HG03097 (cell line): ENCODE results near the gene SSBP3.

Experiments used
- ATAC-seq: cut with Tn5 transposase; IDR thresholded peaks from one replicate; pipeline ENCODE4 v1.9.1; 2021; ENCODE audit not compliant: unreplicated experiment, low FRiP score

Gene SSBP3

DNA sequence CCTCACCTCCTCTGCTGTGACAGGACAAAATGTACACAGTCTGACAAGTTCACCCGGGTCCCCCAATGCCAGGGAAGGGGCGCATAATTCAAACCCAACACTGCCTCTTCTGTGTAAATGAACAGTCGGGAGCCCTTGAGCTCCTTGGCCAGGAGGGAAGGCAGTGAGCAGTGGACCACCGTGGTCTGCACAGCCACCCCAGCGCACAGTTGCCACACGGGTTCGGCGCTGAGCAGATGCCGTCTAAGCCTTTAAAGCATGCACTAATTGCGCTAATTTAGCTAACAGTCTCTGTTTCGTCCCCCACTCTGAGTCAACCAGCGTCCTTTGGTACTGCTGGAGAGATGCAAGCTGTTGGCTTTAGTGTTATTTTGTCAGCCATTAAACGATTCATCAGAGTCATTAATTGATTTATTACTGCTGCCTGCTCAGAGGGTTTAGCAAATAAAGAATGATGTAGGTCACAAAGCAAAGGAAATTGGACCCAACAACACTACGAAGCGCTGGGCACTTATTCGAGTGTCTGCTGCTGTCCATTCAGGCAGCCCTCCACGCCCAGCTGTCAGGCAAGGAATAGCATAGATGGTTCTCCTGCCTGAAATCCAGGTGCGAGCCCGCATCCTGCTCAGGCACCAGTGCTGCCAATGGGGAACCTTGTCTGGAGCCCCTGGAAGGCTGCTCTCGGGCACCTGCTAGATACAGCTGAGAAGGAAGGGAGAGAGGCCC lies 114.8 kb downstream of the SSBP3 start:
- no peak for ATAC-seq

DNA sequence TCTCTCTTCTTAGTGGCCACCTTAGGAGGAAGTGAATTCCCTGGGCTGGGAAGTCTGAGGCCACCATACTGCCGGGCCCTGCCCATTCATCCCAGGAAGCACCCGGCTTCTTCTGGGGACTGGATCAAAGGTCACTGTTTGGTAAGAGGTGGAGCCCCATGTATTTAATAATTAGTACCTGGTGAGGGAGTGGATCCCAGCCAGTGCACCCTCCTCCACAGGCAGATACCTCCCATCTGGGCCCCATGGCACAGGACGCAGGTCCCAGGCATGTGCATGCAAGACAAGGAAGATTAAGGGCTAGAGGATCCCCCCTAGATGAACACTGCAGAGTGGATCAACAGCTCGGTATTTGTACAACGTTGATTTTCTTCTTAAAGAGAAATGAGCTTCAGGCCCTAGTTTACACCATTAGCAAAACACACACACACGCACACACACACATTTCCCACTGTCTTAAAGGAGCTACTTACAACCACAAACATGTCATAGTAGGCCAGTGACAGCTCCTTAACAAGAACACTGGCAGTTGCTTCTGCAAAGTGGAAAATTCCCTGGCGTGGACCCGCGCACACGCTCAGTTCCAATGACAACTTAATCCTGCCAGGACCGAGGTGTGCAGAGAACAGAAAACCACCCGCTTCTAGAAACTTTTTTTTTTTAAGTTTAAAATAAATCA lies 115.5 kb downstream of the SSBP3 start:
- no peak for ATAC-seq

DNA sequence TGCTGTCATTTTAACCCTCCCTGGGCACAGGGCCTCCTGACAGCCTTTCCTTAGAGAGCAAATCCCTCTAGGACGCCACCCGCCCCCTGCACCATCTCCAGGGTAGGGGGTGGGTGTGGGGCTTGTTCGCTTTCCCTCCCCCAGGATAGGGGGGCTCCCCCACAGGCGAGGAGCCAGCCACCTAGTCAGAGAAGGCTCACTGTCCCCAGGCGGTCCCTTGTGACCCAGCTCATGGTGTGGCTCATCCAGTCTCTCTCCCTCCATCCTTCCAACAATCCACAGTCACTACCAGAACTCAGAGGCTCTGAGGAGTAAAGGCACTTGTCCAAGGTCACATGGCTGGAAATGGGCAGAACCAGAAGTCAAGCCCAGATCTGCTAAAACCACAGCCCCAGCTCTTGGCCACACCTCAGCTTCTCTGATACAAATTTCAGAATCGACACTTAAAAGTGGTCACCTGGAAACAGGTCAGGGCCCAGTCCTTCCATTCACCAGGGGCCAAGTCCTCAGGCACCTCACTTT lies 116.4 kb downstream of the SSBP3 start:
- no peak for ATAC-seq

DNA sequence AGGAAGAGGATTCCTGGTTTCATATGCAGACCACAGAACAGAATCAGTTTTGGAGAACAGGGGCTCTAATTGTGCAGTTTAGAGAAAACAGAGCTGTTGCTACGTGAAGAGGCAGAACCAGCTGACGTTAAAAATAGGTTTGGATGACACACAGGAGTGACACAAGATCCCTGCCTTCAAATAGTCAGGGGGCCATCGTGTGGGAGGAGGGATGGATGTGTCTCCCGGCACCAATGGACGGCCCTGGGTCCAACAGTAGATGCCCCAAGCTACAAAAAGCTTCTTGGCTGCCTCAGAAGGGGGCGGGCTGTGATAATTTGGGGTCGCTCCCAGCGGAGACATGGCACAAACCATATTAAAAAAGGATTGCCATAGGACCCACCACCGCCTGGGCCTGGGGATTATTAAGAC lies 118.4 kb downstream of the SSBP3 start:
- ATAC-seq = no peak

DNA sequence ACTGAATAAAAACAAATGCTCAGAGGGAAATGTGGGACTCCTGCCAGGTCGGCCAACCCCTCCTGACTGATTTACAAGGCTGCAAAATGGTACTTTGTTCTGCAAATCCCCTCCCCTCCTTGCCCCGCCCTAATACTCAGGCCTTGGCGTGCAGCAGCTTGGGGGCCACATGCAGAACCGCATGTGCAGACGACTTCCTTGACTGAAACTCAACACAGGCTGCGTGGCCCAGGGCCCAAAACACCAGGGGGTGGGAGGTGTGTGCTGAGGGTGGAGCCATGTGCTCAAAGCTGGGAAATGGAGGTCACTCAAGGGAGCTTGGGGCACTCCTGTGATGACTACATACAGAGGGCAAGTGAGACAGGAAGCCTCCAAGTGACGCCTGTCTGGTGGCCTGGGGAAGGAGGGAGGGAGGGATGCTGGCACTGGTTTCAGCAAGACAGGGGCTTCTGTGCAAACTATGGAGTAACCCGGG lies 119.0 kb downstream of the SSBP3 start:
- ATAC-seq = no peak

DNA sequence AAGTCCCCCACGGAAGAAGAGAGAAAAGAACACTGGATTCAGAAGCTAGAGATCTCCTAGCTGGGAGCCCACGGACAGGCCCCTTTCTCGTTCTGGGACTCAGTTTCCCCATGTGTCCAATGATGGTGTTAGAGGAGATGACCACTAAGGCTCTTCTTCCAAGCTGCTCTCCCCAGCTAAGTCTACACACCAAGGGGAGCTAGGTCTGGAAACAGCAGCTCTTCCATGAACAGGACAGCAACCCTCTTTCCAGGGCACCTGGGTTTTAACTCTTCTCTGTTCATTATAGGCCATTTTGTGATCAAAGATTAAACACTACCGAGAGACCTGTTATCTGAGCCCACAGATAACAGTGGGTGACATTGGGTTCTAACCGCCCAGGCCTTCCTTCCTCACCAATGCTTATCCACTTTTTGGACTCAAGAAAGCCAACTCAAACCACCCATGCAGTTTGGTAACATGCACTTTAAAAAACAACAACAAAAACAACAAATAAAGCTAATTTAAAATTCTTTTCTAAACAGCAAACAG lies 120.3 kb downstream of the SSBP3 start:
- ATAC-seq = no peak

DNA sequence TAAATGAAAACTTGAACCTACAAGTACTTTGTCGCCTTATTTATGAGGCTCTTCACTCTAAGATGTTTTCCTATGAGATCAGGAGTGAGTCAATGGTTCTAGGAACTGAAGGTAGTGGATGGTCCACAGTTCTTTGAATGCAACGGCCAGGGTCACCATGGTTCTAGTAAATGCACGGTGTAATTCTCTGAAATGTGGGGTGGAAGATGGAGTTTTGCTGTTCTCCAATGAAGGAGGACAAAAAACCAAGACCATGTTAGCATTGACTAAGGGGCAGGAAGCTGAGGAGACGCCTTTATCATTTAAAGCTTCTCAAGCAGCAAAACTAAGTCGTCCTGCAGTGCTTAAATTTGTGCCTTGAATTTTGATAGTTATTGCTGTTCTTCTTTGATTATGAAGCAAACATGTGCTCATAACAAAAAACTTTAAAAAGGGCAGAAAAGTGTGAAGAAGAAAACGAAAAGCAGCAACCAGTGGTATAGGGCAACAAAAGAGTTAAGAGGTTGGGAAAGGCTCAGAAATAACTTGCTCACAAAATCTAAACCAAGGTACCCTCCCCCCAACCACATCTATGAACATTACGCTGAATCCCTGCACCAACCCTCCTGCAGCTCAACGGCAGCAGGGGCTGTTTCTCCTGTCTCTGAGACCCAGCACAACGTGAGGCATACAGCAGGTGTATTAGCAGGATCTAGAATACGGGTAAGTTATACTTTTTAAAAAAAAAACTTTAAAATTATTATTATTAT lies 121.2 kb downstream of the SSBP3 start:
- ATAC-seq = no peak

DNA sequence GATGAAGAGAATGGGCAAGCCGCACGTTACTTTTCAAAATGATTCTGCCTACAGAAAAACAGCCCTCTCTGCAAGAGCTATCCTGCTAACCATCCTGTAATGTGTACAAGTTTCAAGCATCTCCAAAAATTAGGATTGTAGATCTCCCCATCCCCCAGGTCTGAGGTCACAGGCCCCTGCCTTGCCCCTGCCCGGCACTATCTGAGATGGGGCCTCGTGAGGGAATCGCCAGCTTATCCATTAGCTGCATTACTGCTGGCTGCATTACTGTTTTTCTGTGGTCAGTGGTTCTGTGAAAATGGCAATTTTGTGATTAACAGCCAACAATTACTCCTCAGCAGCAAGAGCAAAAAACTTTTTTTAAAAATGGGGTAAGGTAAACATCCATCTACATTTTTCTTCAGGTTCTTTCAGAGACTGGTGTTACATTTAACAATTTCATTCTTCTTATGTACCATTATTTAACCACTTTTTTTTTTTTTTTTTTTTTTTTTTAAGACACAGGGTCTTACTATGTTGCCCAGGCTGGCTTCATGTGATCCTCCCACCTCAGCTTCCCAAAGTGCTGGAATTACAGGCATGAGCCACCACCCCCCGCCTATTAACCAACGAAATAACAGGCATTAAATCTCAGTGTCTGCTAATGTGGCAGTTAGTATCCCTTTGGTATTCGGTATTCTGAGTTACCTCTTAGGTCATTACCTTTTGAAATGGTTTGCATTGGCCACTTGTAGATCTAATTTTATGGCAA lies 122.4 kb downstream of the SSBP3 start:
- ATAC-seq = no peak

DNA sequence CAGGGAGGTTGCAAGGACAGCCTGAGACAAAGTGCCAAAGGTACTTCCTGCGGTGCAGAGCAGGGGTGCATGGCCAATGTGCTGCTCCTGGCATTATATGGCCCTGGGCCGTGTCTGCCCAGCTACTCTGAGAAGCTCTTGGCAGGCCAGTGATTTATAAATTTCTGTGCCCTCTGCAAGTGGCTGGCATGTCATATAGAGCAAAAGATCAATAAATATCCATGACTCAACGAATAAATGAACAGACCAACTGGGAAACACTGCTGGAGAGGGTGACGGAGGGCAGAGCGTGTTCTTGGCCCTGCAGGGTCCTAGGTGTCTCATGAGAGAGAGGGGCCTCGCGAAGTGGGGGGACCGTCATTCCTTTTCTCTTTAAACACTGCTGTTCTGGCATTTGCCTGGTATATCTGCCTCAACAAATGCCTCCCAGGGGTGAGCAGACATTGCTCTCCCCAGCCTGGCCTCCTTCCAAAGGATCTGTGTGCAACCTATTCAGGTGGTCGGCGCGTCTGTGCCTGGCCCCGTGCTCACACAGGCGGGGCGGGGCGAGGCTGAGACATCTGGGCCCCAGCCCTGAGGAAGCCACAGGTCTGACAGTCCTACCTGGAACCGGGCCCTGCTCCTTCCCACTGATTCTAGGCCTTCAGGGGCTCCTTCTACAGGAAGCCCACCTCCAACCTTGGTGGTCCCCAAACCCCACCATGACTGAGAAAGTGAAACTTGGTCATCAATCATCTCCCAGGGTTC lies 123.9 kb downstream of the SSBP3 start:
- no peak for ATAC-seq

DNA sequence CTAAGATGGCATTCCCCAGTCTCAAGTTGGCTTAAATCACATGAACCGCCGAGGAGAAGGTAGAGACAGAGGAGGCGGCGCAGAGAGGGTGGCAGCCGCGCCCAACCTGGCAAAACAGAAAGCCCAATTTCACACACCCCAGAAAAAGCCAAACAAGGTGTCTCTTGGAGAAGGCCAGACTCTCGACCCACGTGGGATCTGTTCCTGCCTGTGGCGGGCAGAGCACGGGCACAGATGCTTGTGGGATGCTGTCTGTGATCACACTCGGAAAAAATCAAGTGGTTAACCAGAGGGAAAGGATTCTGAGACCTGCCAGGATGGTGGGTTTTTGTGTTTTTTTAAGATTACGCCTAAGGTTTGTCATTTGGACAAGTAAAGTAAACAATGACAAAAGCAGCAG lies 125.5 kb downstream of the SSBP3 start:
- ATAC-seq = no peak

DNA sequence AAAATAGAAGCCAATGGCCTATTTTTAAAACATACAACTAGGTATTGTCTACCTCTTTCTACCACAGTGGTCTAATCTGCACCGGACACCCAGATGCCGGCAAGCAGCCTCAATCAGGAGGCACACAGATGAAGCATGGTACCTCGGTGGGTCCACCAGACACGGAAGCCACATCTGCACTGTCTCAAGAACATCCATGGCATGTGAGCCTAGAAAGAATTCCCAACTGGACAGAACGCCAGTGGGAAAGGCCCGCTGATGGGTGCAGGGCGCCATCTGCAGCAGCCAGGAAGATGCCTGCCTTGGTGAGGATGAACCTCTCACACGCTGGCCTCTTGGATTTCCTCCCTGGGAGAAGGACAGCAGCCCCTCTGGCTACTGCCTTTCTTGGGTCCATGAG lies 126.7 kb downstream of the SSBP3 start:
- ATAC-seq = no peak

DNA sequence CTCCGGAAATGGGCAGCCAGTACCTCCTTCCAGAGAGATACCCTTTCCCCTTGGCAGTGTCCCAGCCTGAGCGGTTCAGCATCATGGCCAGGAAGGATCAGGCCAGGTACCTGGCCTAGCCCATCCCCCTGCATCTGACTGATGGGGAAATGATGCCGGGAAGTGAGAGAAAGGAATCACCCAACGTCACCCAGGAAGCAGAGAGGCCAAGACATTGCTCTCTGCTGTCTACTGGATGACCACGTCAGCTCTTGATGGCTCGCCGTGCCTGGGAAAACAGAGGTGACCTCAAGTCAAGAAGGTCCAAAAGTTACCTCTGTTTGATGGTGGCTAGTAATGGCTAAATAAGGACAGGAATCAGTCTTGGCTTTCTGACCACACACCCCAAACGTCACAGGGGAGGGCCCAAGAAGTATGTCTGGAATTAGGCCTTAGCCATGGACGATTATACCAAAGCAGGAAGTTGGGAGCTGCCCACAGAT lies 127.2 kb downstream of the SSBP3 start:
- ATAC-seq = no peak

DNA sequence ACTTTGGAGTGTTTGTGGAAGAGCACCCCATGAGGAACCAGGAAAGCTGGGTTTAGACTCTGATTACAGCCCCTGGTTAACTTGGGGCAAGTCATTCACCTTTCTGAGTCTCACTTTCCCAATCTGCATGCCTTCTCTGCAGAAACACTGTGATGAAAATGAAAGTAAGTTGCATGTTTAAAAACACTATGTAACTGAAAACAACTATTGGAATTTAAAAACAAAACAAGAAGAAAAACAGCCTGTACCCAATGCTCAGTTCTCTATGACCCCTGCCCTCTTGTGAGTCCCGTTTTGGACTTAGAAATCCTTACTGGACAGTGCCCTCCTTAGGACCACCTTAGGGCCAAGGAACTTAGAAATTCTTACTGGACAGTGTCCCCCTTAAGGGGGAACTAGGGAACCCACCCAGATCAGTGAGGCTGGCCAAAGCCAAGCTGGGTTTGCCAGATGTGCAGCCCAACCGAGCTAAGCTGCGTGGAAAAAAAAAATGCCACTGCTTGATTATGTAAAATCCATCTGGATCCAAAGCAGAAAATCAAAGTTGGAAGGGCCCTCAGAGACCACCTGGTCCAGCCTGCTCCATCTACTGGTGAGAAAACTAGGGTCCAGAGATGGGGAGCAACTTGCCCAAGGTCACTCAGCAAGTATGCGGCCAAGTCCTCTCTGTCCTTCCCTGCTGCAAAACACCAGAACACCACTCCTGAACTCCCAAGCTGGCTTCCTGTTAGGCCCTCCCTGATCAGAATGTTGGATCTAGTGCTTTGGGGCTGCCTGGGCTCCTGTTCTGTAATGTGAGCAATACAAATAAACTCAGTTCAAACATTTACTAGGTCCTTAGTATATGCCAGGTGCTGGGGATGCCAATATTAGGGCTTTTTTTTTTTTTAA lies 128.5 kb downstream of the SSBP3 start:
- no peak for ATAC-seq

DNA sequence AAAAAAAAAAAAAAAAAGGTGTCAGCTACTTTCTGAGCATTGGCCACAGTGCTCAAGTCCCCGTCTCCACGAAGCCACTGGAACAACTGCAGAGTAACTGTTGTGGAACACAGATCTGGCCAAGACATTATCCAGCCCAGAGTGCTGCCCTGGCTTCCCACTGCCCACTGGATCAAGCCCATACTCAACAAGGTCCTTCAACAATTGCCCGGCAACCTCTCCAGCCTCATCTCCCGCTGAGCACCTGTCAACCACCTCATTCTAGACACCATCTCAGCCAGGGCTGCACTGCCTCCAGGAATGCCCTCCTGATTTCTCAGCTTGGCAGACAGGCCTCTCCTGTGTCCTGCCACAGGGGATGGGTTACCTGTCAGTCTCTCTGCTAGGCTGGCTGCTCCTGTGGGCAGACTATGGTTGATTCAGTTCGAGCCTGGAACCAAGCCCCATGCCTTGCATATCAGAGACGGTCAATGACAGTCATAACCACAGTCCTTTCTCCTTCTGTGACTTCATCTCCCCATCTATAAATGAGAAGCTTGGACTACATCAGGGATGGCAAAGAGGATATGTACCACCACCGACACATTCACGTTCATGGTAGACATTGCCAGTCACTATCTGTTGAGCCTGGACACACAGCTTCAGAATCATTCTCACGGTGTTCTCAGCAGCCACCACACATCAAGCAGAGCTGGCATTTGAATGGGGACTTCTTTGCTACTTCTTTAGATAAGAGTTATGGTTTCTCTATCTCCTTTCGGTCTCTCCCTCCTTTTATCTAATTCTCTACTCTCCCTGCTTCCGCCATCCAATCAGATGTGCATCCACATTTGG lies 129.4 kb downstream of the SSBP3 start:
- ATAC-seq = no peak

DNA sequence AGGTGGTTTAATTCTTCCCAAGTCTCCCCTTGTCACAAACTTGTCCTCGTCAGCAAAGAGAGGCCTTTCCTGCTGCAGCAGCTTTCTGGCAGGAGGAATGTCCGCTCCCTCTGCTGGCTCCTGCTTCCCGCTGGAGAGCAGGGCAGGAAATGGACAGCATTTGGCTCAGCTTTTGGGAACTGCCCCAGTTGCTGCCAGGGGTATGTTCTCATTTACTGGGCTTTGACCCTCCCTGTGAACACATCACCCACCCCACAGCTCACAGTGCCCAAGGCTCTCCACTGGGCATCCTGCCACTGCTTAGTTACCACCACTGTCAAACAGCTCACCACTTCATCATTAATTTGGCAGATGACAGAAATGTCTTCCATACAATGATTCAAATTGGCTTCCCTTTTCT lies 130.8 kb downstream of the SSBP3 start:
- no peak for ATAC-seq

DNA sequence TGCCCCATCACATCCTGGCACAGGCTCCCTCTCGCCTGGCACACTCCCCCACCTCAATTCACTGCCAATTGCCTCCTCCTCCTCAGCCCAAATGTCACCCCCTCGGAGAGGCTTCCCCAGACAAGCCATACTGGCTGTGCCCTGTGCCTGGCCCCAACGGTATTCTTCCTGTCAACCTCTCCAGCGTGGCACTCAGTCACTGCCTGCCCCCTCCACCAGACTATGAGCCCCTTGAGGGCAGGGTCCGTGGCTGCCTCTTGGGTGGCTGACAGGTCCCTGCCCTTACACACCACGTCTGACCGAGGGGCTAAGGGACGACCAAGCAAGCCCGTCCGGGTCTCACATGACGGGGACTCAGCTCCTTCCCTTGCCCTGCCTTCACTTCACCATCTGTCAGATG lies 131.3 kb downstream of the SSBP3 start:
- no peak for ATAC-seq

DNA sequence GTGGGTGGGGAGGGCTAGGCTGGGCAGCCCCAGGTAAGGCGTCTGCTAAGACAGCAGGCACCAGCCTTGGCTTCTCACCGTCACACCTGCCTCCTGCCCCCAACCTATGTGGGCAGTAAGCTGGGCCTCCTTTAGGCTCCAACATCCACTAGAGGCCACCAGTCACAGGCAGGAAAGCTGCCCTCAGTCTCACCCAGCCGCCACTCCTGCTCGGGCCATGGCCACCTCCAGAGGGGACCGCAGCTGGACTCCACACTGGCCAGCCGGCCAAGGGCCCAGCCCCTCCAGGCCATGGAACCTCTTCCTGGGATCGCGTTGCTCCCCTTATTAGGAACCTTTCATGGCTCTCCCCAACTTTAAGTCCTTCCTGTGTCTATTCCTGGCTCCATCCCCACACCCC lies 131.7 kb downstream of the SSBP3 start:
- no peak for ATAC-seq

DNA sequence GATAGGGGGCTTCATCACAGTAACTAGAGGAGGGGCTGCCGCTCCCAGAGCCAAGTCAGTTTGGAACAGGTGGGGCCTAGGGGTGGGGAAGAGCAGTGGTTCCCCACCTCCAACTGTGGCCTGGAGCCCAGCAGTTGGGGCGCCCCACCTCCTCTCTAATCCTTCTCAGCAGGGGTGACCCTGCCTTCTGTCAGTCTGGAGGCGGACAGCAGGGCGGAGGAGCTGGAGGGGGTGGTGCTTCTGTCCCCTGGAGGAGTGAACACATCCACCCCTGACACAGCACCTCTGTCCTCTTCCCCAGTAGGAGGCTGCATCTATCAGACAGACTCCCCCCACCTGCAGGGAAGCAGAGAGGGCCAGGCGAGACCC lies 132.4 kb downstream of the SSBP3 start:
- ATAC-seq = no peak
